Measurements from ENCODE around the gene ACTBL2. TPM values are rescaled to one million over a fixed set of nuclear protein-coding genes. Genes with fewer than 3 reads are reported as not detected.

Gene ACTBL2
- total RNA-seq, 1 donor from 2014 or later = 11.8 TPM

- Mint-ChIP-seq H3K4me1 (ENCODE audit: low read depth, unreplicated experiment) (peaks cover 12% of the 10 kb centered on the region), H3K27me3 (ENCODE audit: low read depth, unreplicated experiment) (peaks cover 2% of the 10 kb centered on the region), H3K27ac (ENCODE audit: unreplicated experiment) (no peak overlapping the region), H3K9me3 (ENCODE audit: unreplicated experiment) (peaks cover 3% of the 10 kb centered on the region), H3K4me3 (ENCODE audit: unreplicated experiment) (no peak overlapping the region), H3K36me3 (ENCODE audit: low read depth, unreplicated experiment) (no peaks in the 10 kb centered on the region)
- H3K4me2 ChIP-seq (ENCODE audit: low read length) = no peak overlapping the region
- H3K79me2 ChIP-seq (ENCODE audit: insufficient read depth, low read length) = no peaks in the 10 kb centered on the region
- DNase-seq (ENCODE audit: low read depth) (no peak), FAIRE-seq (no peak)
- no peaks in the 10 kb centered on the region for H3K36me3 ChIP-seq (ENCODE audit: insufficient read depth, low read length)
- no peak overlapping the region for H3K27ac ChIP-seq (ENCODE audit: low read depth, low read length)
- H3K27me3 ChIP-seq (ENCODE audit: insufficient read depth, low read length) = no peaks in the 10 kb centered on the region
- no peaks in the 10 kb centered on the region for H3K9me3 ChIP-seq (ENCODE audit: insufficient read depth, low read depth, low read length)
- TF ChIP-seq CTCF (IDR thresholded peaks at IDR 0.05; ENCODE audit: insufficient read depth, low read depth, low read length) (no peak), EZH2 (IDR thresholded peaks at IDR 0.05; ENCODE audit: insufficient read depth, low read length) (no peak)
- H3K4me3 ChIP-seq (ENCODE audit: insufficient read depth, low read depth, low read length) = no peak overlapping the region
- peaks cover 9% of the 10 kb centered on the region for H3K4me1 ChIP-seq (ENCODE audit: insufficient read depth, low read length)
- no peak overlapping the region for H3K9ac ChIP-seq (ENCODE audit: low read length)
- H2AFZ ChIP-seq (ENCODE audit: low read depth, low read length) = no peak overlapping the region
- no peaks in the 10 kb centered on the region for H4K20me1 ChIP-seq (ENCODE audit: insufficient read depth, low read length)
These were observed 26.8 kb downstream of the ACTBL2 start for GRCh38 chr5:57455511-57456455.

- H3K27me3 Mint-ChIP-seq (ENCODE audit: low read depth, unreplicated experiment) = peaks cover 2% of the 10 kb centered on the region
- DNase-seq (ENCODE audit: low read depth) (no peak), FAIRE-seq (no peak)
- Histone ChIP-seq H4K20me1 (ENCODE audit: insufficient read depth, low read length) (no peaks in the 10 kb centered on the region), H3K4me1 (ENCODE audit: insufficient read depth, low read length) (peaks cover 15% of the 10 kb centered on the region), H3K79me2 (ENCODE audit: insufficient read depth, low read length) (no peaks in the 10 kb centered on the region), H3K9me3 (ENCODE audit: insufficient read depth, low read depth, low read length) (no peaks in the 10 kb centered on the region), H3K4me2 (ENCODE audit: low read length) (no peak overlapping the region), H3K9ac (ENCODE audit: low read length) (no peak overlapping the region), H3K4me3 (ENCODE audit: insufficient read depth, low read depth, low read length) (no peak overlapping the region), H3K36me3 (ENCODE audit: insufficient read depth, low read length) (no peaks in the 10 kb centered on the region), H3K27me3 (ENCODE audit: insufficient read depth, low read length) (no peaks in the 10 kb centered on the region), H2AFZ (ENCODE audit: low read depth, low read length) (no peak overlapping the region), H3K27ac (ENCODE audit: low read depth, low read length) (no peak overlapping the region)
- no peak overlapping the region for H3K27ac Mint-ChIP-seq (ENCODE audit: unreplicated experiment)
- no peak overlapping the region for H3K4me3 Mint-ChIP-seq (ENCODE audit: unreplicated experiment)
- TF ChIP-seq CTCF (IDR thresholded peaks at IDR 0.05; ENCODE audit: insufficient read depth, low read depth, low read length) (no peak), EZH2 (IDR thresholded peaks at IDR 0.05; ENCODE audit: insufficient read depth, low read length) (no peak)
- no peaks in the 10 kb centered on the region for H3K9me3 Mint-ChIP-seq (ENCODE audit: unreplicated experiment)
- no peaks in the 10 kb centered on the region for H3K36me3 Mint-ChIP-seq (ENCODE audit: low read depth, unreplicated experiment)
- peaks cover 17% of the 10 kb centered on the region for H3K4me1 Mint-ChIP-seq (ENCODE audit: low read depth, unreplicated experiment)
These were observed 27.7 kb downstream of the ACTBL2 start for GRCh38 chr5:57454896-57455295.

- Histone ChIP-seq H3K36me3 (ENCODE audit: insufficient read depth, low read length) (no peaks in the 10 kb centered on the region), H3K79me2 (ENCODE audit: insufficient read depth, low read length) (no peaks in the 10 kb centered on the region), H3K27ac (ENCODE audit: low read depth, low read length) (no peak overlapping the region), H3K4me3 (ENCODE audit: insufficient read depth, low read depth, low read length) (no peak overlapping the region), H4K20me1 (ENCODE audit: insufficient read depth, low read length) (no peaks in the 10 kb centered on the region), H2AFZ (ENCODE audit: low read depth, low read length) (no peak overlapping the region), H3K9ac (ENCODE audit: low read length) (no peak overlapping the region), H3K4me2 (ENCODE audit: low read length) (no peak overlapping the region), H3K4me1 (ENCODE audit: insufficient read depth, low read length) (peaks cover 15% of the 10 kb centered on the region), H3K9me3 (ENCODE audit: insufficient read depth, low read depth, low read length) (no peaks in the 10 kb centered on the region), H3K27me3 (ENCODE audit: insufficient read depth, low read length) (no peaks in the 10 kb centered on the region)
- H3K27ac Mint-ChIP-seq (ENCODE audit: unreplicated experiment) = no peak overlapping the region
- DNase-seq (ENCODE audit: low read depth) = no peak
- FAIRE-seq = no peak
- H3K27me3 Mint-ChIP-seq (ENCODE audit: low read depth, unreplicated experiment) = peaks cover 2% of the 10 kb centered on the region
- no peaks in the 10 kb centered on the region for H3K9me3 Mint-ChIP-seq (ENCODE audit: unreplicated experiment)
- H3K4me3 Mint-ChIP-seq (ENCODE audit: unreplicated experiment) = no peak overlapping the region
- H3K4me1 Mint-ChIP-seq (ENCODE audit: low read depth, unreplicated experiment) = peaks cover 17% of the 10 kb centered on the region
- TF ChIP-seq CTCF (IDR thresholded peaks at IDR 0.05; ENCODE audit: insufficient read depth, low read depth, low read length) = no peak
- no peak for TF ChIP-seq EZH2 (IDR thresholded peaks at IDR 0.05; ENCODE audit: insufficient read depth, low read length)
- no peaks in the 10 kb centered on the region for H3K36me3 Mint-ChIP-seq (ENCODE audit: low read depth, unreplicated experiment)
These were observed 28.9 kb downstream of the ACTBL2 start for GRCh38 chr5:57453728-57454127.
